DND-41 (cell line): ENCODE results near the gene REV3L.

Source experiments
- ATAC-seq: fragments of 200-7000 bp; cut with Tn5 transposase; 3 replicates; pipeline ENCODE4 v1.9.1; 2021; ENCODE audit warnings: low read depth; ENCODE audit not compliant: insufficient read depth
- DNase-seq: peaks from one replicate; pipeline ENCODE4 v3.0.0-alpha.2; 2020
- H2AFZ ChIP-seq: 2 replicates; pipeline ENCODE4 v1.6.0; 2012; ENCODE audit warnings: low read depth, low read length
- H3K27ac ChIP-seq: 2 replicates; pipeline ENCODE4 v1.5.1; 2012; ENCODE audit warnings: low read length, inconsistent platforms
- H3K27me3 ChIP-seq: fragments of 200-600 bp; sonication (generic); 2 replicates; pipeline ENCODE4 v1.6.0; 2012; ENCODE audit warnings: low read length, mild to moderate bottlenecking, inconsistent platforms; ENCODE audit not compliant: insufficient read depth, poor library complexity
- H3K36me3 ChIP-seq: 2 replicates; pipeline ENCODE4 v1.5.1; 2012; ENCODE audit warnings: low read length, inconsistent platforms; ENCODE audit not compliant: insufficient read depth
- H3K4me1 ChIP-seq: 2 replicates; pipeline ENCODE4 v1.5.1; 2012; ENCODE audit warnings: mild to moderate bottlenecking, low read length; ENCODE audit not compliant: insufficient read depth
- H3K4me2 ChIP-seq: 2 replicates; pipeline ENCODE4 v1.6.0; 2012; ENCODE audit warnings: mild to moderate bottlenecking, moderate library complexity, low read length, inconsistent platforms; ENCODE audit not compliant: insufficient read depth
- H3K4me3 ChIP-seq, 2 experiments: fragments of 200-600 bp in 1 of 2; shearing (Covaris generic) in 1 of 2; 2 replicates each; pipeline ENCODE4 v1.5.1; 2012 to 2016; ENCODE audit warnings: inconsistent platforms in 2 of 2, low read length in 2 of 2, mild to moderate bottlenecking in 2 of 2, low read depth in 1 of 2, moderate library complexity in 1 of 2
- H3K79me2 ChIP-seq: 2 replicates; pipeline ENCODE4 v1.6.0; 2012; ENCODE audit warnings: low read length, inconsistent platforms; ENCODE audit not compliant: insufficient read depth
- H3K9ac ChIP-seq: 2 replicates; pipeline ENCODE4 v1.6.0; 2012; ENCODE audit warnings: low read depth, mild to moderate bottlenecking, inconsistent platforms, low read length, moderate library complexity
- H3K9me3 ChIP-seq: 2 replicates; pipeline ENCODE4 v1.5.1; 2012; ENCODE audit warnings: low read length, moderate library complexity, mild to moderate bottlenecking, inconsistent platforms; ENCODE audit not compliant: insufficient read depth, severe bottlenecking
- H4K20me1 ChIP-seq: 2 replicates; pipeline ENCODE4 v1.6.0; 2012; ENCODE audit warnings: low read length; ENCODE audit not compliant: insufficient read depth
- CTCF ChIP-seq: IDR thresholded peaks from 2 replicates; pipeline ENCODE4 v1.5.1; 2012; ENCODE audit warnings: borderline replicate concordance, low read length, moderate library complexity, mild to moderate bottlenecking; ENCODE audit not compliant: poor library complexity, severe bottlenecking; ENCODE audit errors: extremely low read depth
- EZH2 ChIP-seq: IDR thresholded peaks from 3 replicates; pipeline ENCODE4 v1.6.1; 2012; ENCODE audit warnings: borderline replicate concordance, low read depth, mild to moderate bottlenecking, moderate library complexity, low read length, inconsistent platforms; ENCODE audit not compliant: severe bottlenecking

Gene REV3L

GRCh38 chr6:111252726-111253125 is 230.3 kb downstream of the REV3L start:
- Histone ChIP-seq H4K20me1 (no peaks in the 10 kb centered on the region), H3K27me3 (no peaks in the 10 kb centered on the region), H2AFZ (no peak overlapping the region), H3K9ac (no peak overlapping the region), H3K4me3 (no peak overlapping the region), H3K9me3 (no peaks in the 10 kb centered on the region), H3K4me1 (no peaks in the 10 kb centered on the region), H3K27ac (no peak overlapping the region), H3K4me2 (no peak overlapping the region), H3K79me2 (no peaks in the 10 kb centered on the region), H3K36me3 (no peaks in the 10 kb centered on the region)
- DNase-seq (no peak), ATAC-seq (no peak)
- TF ChIP-seq CTCF (no peak), EZH2 (no peak)

GRCh38 chr6:111250791-111251354 is 232.1 kb downstream of the REV3L start:
- Histone ChIP-seq H3K9me3 (no peaks in the 10 kb centered on the region), H3K4me2 (no peak overlapping the region), H3K79me2 (no peaks in the 10 kb centered on the region), H3K36me3 (no peaks in the 10 kb centered on the region), H3K9ac (no peak overlapping the region), H3K4me3 (no peak overlapping the region), H3K27ac (no peak overlapping the region), H4K20me1 (no peaks in the 10 kb centered on the region), H3K27me3 (no peaks in the 10 kb centered on the region), H2AFZ (no peak overlapping the region), H3K4me1 (no peaks in the 10 kb centered on the region)
- ATAC-seq (no peak), DNase-seq (no peak)
- TF ChIP-seq CTCF (no peak), EZH2 (no peak)
